H1 (cell line): ENCODE results near the gene PASK. TPM values are rescaled to one million over a fixed set of nuclear protein-coding genes. Genes with fewer than 3 reads are reported as not detected.

Experiments used
- CTCF ChIA-PET: fragments of 300-600 bp; sonication (Branson Sonifier 250); formaldehyde crosslinking; loops from one replicate; lab custom pipeline; 2021; ENCODE audit not compliant: partially characterized antibody; lab: Charles Lee
- POLR2A ChIA-PET: fragments of 300-600 bp; sonication (Branson Sonifier 250); formaldehyde crosslinking; loops from one replicate; lab custom pipeline; 2021; ENCODE audit warnings: inconsistent platforms; ENCODE audit not compliant: partially characterized antibody; lab: Charles Lee
- DNase-seq, 2 experiments: peaks; one replicate each; pipeline versions ENCODE4 v3.0.0 to v3.0.0-alpha.2; 2010 to 2022; ENCODE audit warnings: low spot score in 2 of 2, low read depth in 1 of 2, mixed read lengths in 1 of 2
- FAIRE-seq: peaks from 2 replicates; lab custom pipeline; 2011; peaks lifted over from hg19 to GRCh38; lab: Jason Lieb, UNC
- H2AFZ ChIP-seq: 2 replicates; pipeline ENCODE4 v1.8.1; 2012; ENCODE audit warnings: low read length, inconsistent platforms
- H2AK5ac ChIP-seq: 2 replicates; pipeline ENCODE4 v1.6.1; 2013; ENCODE audit warnings: low read depth, low read length
- H2BK120ac ChIP-seq: replicated peaks from 2 replicates; pipeline ENCODE3; 2013; ENCODE audit warnings: low read depth, low read length, inconsistent platforms
- H2BK12ac ChIP-seq: 2 replicates; pipeline ENCODE4 v1.6.1; 2013; ENCODE audit warnings: low read depth, low read length
- H2BK15ac ChIP-seq: 2 replicates; pipeline ENCODE4 v1.6.1; 2013; ENCODE audit warnings: low read length
- H2BK20ac ChIP-seq: 2 replicates; pipeline ENCODE4 v1.6.1; 2013; ENCODE audit warnings: low read length
- H2BK5ac ChIP-seq: 2 replicates; pipeline ENCODE4 v1.6.1; 2013; ENCODE audit warnings: low read depth, low read length
- H3K14ac ChIP-seq: 2 replicates; pipeline ENCODE4 v1.6.1; 2013; ENCODE audit warnings: inconsistent platforms; ENCODE audit not compliant: insufficient read length
- H3K18ac ChIP-seq: 2 replicates; pipeline ENCODE4 v1.6.1; 2013; ENCODE audit warnings: low read length; ENCODE audit errors: extremely low read depth
- H3K23ac ChIP-seq: 2 replicates; pipeline ENCODE4 v1.6.1; 2013; ENCODE audit warnings: inconsistent platforms; ENCODE audit not compliant: insufficient read length
- H3K23me2 ChIP-seq: 2 replicates; pipeline ENCODE4 v1.6.1; 2013; ENCODE audit warnings: low read depth, low read length
- H3K27ac ChIP-seq: 2 replicates; pipeline ENCODE4 v1.6.1; 2011; ENCODE audit warnings: low read depth, low read length, inconsistent platforms
- H3K27me3 ChIP-seq, 4 experiments: replicated peaks in 1 of 4; 1 replicate in 1 of 4; 2 replicates in 3 of 4; pipeline versions ENCODE4 v1.6.1 to v1.8.1; 2011 to 2013; ENCODE audit warnings: low read length in 3 of 4, mild to moderate bottlenecking in 3 of 4, inconsistent platforms in 2 of 4, mixed read lengths in 2 of 4, moderate library complexity in 1 of 4; ENCODE audit not compliant: control insufficient read depth in 3 of 4, insufficient read depth in 3 of 4; ENCODE audit errors: extremely low read depth in 1 of 4
- H3K36me3 ChIP-seq, 4 experiments: 2 replicates each; pipeline versions ENCODE4 v1.6.1 to v1.8.1; 2011 to 2013; ENCODE audit warnings: mild to moderate bottlenecking in 4 of 4, low read length in 3 of 4, moderate library complexity in 2 of 4, control low read depth in 1 of 4, inconsistent platforms in 1 of 4; ENCODE audit not compliant: insufficient read depth in 4 of 4, control insufficient read depth in 2 of 4
- H3K4ac ChIP-seq: replicated peaks from 2 replicates; pipeline ENCODE3; 2013; ENCODE audit warnings: low read length, low read depth, mixed read lengths, inconsistent platforms; ENCODE audit not compliant: insufficient read length
- H3K4me1 ChIP-seq, 4 experiments: replicated peaks in 1 of 4; 1 replicate in 1 of 4; 2 replicates in 3 of 4; pipeline versions ENCODE4 v1.6.1 to v1.8.1; 2011 to 2013; ENCODE audit warnings: low read length in 3 of 4, inconsistent platforms in 2 of 4, mixed read lengths in 1 of 4; ENCODE audit not compliant: insufficient read depth in 4 of 4, control insufficient read depth in 3 of 4
- H3K4me2 ChIP-seq, 2 experiments: 2 replicates each; pipeline versions ENCODE4 v1.6.1 to v1.8.1; 2011 to 2013; ENCODE audit warnings: low read depth in 2 of 2, low read length in 2 of 2, control low read depth in 1 of 2, inconsistent platforms in 1 of 2, mild to moderate bottlenecking in 1 of 2; ENCODE audit not compliant: insufficient read depth in 1 of 2
- H3K4me3 ChIP-seq, 4 experiments: fragments of 200-600, 300-600 bp in 1 of 4; sonication (generic), shearing (Covaris generic), sonication (Bioruptor Twin) in 1 of 4; 2 replicates each; pipeline versions ENCODE4 v1.5.1 to v1.8.1; 2011 to 2016; ENCODE audit warnings: low read length in 4 of 4, low read depth in 3 of 4, control low read depth in 2 of 4, inconsistent platforms in 2 of 4, mild to moderate bottlenecking in 2 of 4, mixed read lengths in 1 of 4, moderate library complexity in 1 of 4; ENCODE audit not compliant: insufficient read depth in 2 of 4; ENCODE audit errors: extremely low read depth in 1 of 4
- H3K56ac ChIP-seq: replicated peaks from 2 replicates; pipeline ENCODE3; 2013; ENCODE audit warnings: low read depth, mild to moderate bottlenecking, mixed read lengths, low read length, inconsistent platforms; ENCODE audit not compliant: insufficient read length
- H3K79me1 ChIP-seq: 2 replicates; pipeline ENCODE4 v1.6.1; 2013; ENCODE audit warnings: low read depth, low read length, control low read depth
- H3K79me2 ChIP-seq, 2 experiments: 2 replicates each; pipeline versions ENCODE4 v1.6.1 to v1.8.1; 2012 to 2013; ENCODE audit warnings: low read length in 2 of 2, mild to moderate bottlenecking in 2 of 2, inconsistent platforms in 1 of 2; ENCODE audit not compliant: insufficient read depth in 2 of 2, control insufficient read depth in 1 of 2
- H3K9ac ChIP-seq, 4 experiments: replicated peaks in 1 of 4; 1 replicate in 1 of 4; 2 replicates in 3 of 4; pipeline versions ENCODE4 v1.6.1 to v1.8.1; 2011 to 2013; ENCODE audit warnings: low read depth in 3 of 4, low read length in 3 of 4, control low read depth in 2 of 4, mild to moderate bottlenecking in 2 of 4, moderate library complexity in 2 of 4, inconsistent platforms in 1 of 4; ENCODE audit errors: extremely low read depth in 1 of 4
- H3K9me3 ChIP-seq, 2 experiments: 2 replicates each; pipeline versions ENCODE4 v1.6.1 to v1.8.1; 2012 to 2013; ENCODE audit warnings: mild to moderate bottlenecking in 2 of 2, moderate library complexity in 2 of 2, control low read depth in 1 of 2, inconsistent platforms in 1 of 2, low read depth in 1 of 2, low read length in 1 of 2, mixed read lengths in 1 of 2; ENCODE audit not compliant: insufficient read depth in 2 of 2
- H4K20me1 ChIP-seq, 2 experiments: replicated peaks in 1 of 2; 2 replicates each; pipeline versions ENCODE3 to v1.8.1; 2011 to 2013; ENCODE audit warnings: inconsistent platforms in 2 of 2, low read length in 2 of 2, mild to moderate bottlenecking in 1 of 2; ENCODE audit not compliant: insufficient read depth in 2 of 2, control insufficient read depth in 1 of 2
- H4K5ac ChIP-seq: 2 replicates; pipeline ENCODE4 v1.6.1; 2013; ENCODE audit warnings: low read length, low read depth, mixed read lengths, inconsistent platforms; ENCODE audit not compliant: insufficient read length
- H4K8ac ChIP-seq: 2 replicates; pipeline ENCODE4 v1.8.0; 2013; ENCODE audit warnings: mild to moderate bottlenecking, moderate library complexity, low read length, inconsistent platforms; ENCODE audit not compliant: insufficient read depth; ENCODE audit errors: extremely low read depth
- H4K91ac ChIP-seq: replicated peaks from 2 replicates; pipeline ENCODE3; 2013; ENCODE audit warnings: low read length, mixed read lengths, inconsistent platforms; ENCODE audit not compliant: insufficient read length
- CHD2 ChIP-seq: IDR thresholded peaks from 2 replicates; pipeline ENCODE4 v1.6.1; 2012; ENCODE audit warnings: low read length, improper control_type of control experiment
- HDAC6 ChIP-seq: IDR thresholded peaks from one replicate; pipeline ENCODE4 v1.7.1; 2012; ENCODE audit warnings: low read depth, mild to moderate bottlenecking, inconsistent platforms, low read length, moderate library complexity
- KDM1A ChIP-seq: fragments of 200-600, 300-600 bp; sonication (generic); IDR thresholded peaks from 2 replicates; pipeline ENCODE4 v1.7.1; 2016; ENCODE audit warnings: mild to moderate bottlenecking, low read length, borderline replicate concordance
- RAD21 ChIP-seq, 2 experiments: IDR thresholded peaks in 1 of 2; conservative IDR thresholded peaks in 1 of 2; 2 replicates each; pipeline ENCODE4 v1.6.1; 2011; ENCODE audit warnings: low read depth in 2 of 2, low read length in 2 of 2, improper control_type of control experiment in 1 of 2, inconsistent platforms in 1 of 2, mild to moderate bottlenecking in 1 of 2, moderate library complexity in 1 of 2
- SIRT6 ChIP-seq: IDR thresholded peaks from one replicate; pipeline ENCODE4 v1.7.1; 2012; ENCODE audit warnings: low read length, inconsistent platforms
- TAF7 ChIP-seq: optimal IDR thresholded peaks from 2 replicates; pipeline ENCODE3; 2011; ENCODE audit warnings: low read depth, mild to moderate bottlenecking, inconsistent platforms, low read length, moderate library complexity, borderline replicate concordance
- WGBS, 2 experiments: shearing (Covaris generic) in 1 of 2; methylation state at CpG; one replicate each; pipeline versions ENCODE4 v1.1.6 to v1.1.7; 2013 to 2015; ENCODE audit warnings: low lambda C conversion rate in 2 of 2, mixed read lengths in 2 of 2, inconsistent platforms in 1 of 2, low coverage in 1 of 2, missing lambda C conversion rate in 1 of 2; ENCODE audit not compliant: insufficient replicate concordance in 2 of 2, insufficient coverage in 1 of 2, insufficient read length in 1 of 2; ENCODE audit errors: extremely low coverage in 1 of 2, missing lambda C conversion rate in 1 of 2; 5-methylcytosine and 5-hydroxymethylcytosine counted together
- polyA plus RNA-seq, 7 experiments: library from polyadenylated mRNA; depleted of rRNA in 3 of 7; stranded (reverse) in 5 of 7; unstranded in 2 of 7; fragments of >200 nt in 5 of 7; fragments of 200-250 nt in 2 of 7; gene quantifications; 1 replicate in 5 of 7; 2 replicates in 1 of 7; 4 replicates in 1 of 7; pipeline versions ENCODE4 v1.2.1 to v1.2.3, GENCODE V29; 2011 to 2013; ENCODE audit warnings: missing spikeins in 2 of 7, mixed read lengths in 2 of 7
- total RNA-seq: library from RNA; stranded (reverse); fragmentation: NEBNext Ultra II Directional; extraction: Animal tissue kit (Norgen Biotek cat#: 25700); gene quantifications from 2 replicates; pipeline ENCODE4 v1.2.1, GENCODE V29; 2021

The PASK gene
- total and polyA plus RNA-seq, 2 of the 8 experiments (the other 6 are each of a cell fraction or from before 2014, with no cell fraction given), result 20.5 to 66.1 TPM

GRCh38 chr2:241092677-241093076 lies 56.6 kb downstream of the PASK start:
- Histone ChIP-seq H2BK20ac (no peak overlapping the region), H3K23me2 (no peaks in the 10 kb centered on the region), H3K4me2 (no peak overlapping the region), H3K18ac (no peak overlapping the region), H2BK5ac (no peak overlapping the region), H3K4me3 (no peak overlapping the region), H3K9ac (no peak overlapping the region), H2BK12ac (no peak overlapping the region), H2AFZ (no peak overlapping the region), H4K5ac (no peak overlapping the region), H3K14ac (no peak overlapping the region), H3K4me1 (peaks cover 0 to 12% (median 6%) of the 10 kb centered on the region in 4 experiments; a peak in 5 of 7 replicates), H4K8ac (no peak overlapping the region), H3K4ac (no peak overlapping the region), H3K56ac (no peak overlapping the region), H2BK15ac (no peak overlapping the region), H3K9me3 (no peaks in the 10 kb centered on the region), H4K91ac (no peak overlapping the region), H2BK120ac (no peak overlapping the region), H3K27me3 (no peaks in the 10 kb centered on the region), H2AK5ac (no peak overlapping the region), H3K79me2 (peaks cover 0 to 6% of the 10 kb centered on the region in 2 experiments; a peak in 2 of 4 replicates), H3K23ac (no peak overlapping the region), H3K27ac (no peak overlapping the region), H3K36me3 (peaks cover 17 to 43% (median 33%) of the 10 kb centered on the region in 4 experiments), H3K79me1 (peaks cover 2% of the 10 kb centered on the region; the same call in 1 of the 2 replicates), H4K20me1 (peaks cover 0 to 5% of the 10 kb centered on the region in 2 experiments)
- CTCF ChIA-PET, result interaction anchor here (0.8 to 2.5 kb wide), 3 partner anchors 12 to 289 kb away, joined by 3 to 7 read pairs (median 3); no protein-coding TSS in a partner anchor
- POLR2A ChIA-PET, result interaction anchor here (2.1 kb wide), 1 partner anchor 10 kb away, joined by 7 read pairs; the partner anchor contains the start of gene MTERF4
- DNase-seq (no peak), FAIRE-seq (no peak)
- WGBS, 2 experiments, result 92% methylated on average over 8 of the region's 8 CpGs; no CpG with 5 or more reads in 1 of the 2 experiments
- TF ChIP-seq TAF7 (no peak), RAD21 (IDR thresholded peaks at IDR 0.05 in 1 of 2, conservative IDR thresholded peaks at IDR 0.05 in 1 of 2; ENCODE audit: low read depth in 2 of 2, low read length in 2 of 2) (no peak), CHD2 (no peak), HDAC6 (no peak), SIRT6 (no peak), KDM1A (no peak)
